Right lung (tissue), 5 donors: Measurements from ENCODE around the gene VSTM2B. TPM values are rescaled to one million over a fixed set of nuclear protein-coding genes. Genes with fewer than 3 reads are reported as not detected.
"Not testable (repeated sequence)": the region's sequence is repeated elsewhere in the genome, so short reads cannot be mapped to it uniquely, and the experiment has no call there.

Source experiments
- DNase-seq, 2 donors: peaks; one replicate each; pipeline ENCODE4 v3.0.0-alpha.2; 2013
- polyA plus RNA-seq, 5 donors: library from polyadenylated mRNA; unstranded; fragments of 120-200 nt; gene quantifications; one replicate each; pipeline versions ENCODE4 v1.2.1 to v1.2.3, GENCODE V29; 2013; ENCODE audit warnings: inconsistent platforms in 1 of 5, low replicate concordance in 1 of 5; ENCODE audit not compliant: insufficient read length in 5 of 5, insufficient read depth in 1 of 5

The VSTM2B gene
- polyA plus RNA-seq, 5 donors, result not detected

DNA sequence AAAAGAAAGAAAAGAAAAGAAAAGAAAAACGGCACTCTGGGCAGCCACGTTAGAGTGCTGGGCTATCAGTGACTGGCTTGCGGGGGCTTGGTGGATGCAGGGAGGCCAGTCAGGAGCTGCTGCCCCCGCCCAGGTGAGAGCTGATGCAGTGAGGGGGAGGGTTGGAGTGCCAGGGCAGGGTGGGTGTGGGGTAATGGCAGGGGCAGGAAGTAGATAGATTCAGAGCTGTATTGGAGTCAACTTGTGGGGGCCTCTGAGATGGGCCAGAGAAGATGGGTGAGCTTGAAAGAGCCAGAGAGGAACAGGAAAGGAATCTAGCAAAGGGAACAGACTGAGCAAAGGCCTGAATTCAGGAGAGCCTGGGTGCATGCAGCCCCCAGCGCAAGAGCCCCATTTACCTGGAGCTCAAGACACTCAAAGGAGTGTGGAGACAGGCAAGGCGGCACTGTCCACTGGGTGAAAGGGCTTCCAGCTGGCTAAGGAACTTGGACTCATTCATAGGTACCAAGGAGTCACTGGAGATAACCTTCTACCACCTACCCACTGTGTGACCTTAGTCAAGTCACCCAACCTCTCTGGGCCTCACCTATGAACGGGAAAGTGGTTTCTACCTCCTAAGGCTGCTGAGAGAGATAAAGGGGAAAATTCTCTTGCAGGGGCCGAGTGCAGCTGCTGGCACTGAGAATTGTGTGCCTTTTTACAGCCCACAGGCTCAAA, 20.2 kb downstream of the VSTM2B start:
- DNase-seq, result no peak

DNA sequence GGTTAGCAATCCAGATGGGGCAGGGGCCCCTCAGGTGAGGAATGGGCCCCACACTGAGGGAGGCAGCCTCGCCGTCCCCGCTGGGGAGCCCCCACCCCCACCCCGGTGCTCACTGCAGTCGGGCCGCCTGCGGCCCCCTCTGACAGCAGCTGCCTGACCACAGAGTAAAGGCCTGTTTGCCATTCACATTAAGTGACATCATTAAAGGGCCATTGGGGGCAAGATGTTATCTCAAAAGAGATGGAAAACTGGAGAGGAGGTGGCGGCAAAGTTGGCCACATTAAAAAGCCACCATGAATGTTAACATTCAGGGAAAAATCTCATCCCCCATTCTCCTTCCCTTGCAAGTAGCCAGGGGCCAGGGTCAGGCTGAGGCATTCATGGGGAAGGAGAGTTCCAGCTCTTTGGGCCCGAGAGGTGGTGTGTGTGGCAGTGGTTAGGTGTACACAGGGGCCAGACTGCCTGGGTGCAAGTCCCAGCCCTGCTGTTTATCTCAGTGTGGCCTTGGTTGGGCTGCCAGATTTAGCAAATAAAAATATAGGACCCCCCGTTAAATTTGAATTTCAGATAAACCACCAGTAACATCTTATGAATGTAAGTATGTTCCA, 20.9 kb downstream of the VSTM2B start:
- no peak for DNase-seq

DNA sequence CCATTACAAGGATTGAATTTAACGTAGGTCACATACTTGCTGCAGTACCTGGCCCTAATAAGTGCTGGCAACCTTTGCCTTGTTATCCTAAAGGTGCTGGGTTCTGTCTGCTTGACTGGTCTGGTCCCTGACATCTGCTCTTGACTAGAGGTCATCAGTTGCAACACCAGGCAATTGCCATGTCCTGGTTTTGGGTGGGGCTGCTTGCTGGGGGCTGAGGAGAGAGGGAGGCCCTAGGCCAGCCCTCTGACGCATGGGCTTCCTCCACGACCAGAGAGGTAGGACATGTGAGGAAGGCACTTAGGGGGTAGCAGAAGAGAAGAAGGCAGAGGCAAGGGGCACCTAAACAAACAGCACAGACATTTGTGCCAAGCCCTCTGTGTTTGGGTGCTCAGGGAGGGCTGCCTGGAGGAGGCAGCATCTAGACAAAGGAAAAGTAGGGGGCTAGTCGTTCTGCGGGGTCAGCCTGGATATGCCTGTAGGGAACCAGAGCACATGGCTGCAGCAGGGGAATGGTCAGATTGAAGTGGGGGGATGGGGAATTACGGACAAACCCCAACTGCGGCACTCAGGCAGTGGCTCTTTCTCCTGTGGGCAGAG, 21.7 kb downstream of the VSTM2B start:
- no peak for DNase-seq

GRCh38 chr19:29547981-29548380, 22.2 kb downstream of the VSTM2B start:
- no peak for DNase-seq

DNA sequence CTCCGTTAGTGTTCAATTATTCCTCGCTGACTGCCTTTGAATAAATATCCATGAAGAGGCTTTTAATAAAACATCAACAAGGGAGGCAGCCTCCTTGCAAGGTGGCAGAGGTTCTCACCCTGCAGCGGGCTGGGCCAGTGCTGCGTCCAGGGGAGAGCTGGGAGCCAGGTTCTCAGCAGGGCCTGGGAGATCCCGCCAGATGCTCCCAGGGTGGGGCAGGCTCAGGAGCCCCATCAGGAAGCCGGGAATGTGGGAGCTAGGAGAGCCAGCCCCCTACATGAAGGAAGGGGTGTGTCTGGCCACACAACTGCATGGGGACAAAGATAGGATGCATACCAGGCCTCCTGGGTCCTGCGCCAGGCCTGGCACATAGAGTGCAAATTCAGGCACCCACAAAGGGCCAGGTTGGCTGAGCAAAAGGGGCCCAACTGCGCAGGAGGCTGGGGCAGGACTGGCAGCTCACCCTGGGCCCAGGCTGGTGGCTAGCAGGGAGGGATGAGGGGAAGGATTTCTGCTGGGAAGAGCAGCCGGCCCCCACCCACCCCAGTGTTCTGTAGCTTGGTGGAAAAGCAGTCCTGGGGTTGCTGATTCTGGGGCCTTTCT, 22.8 kb downstream of the VSTM2B start:
- no peak for DNase-seq

DNA sequence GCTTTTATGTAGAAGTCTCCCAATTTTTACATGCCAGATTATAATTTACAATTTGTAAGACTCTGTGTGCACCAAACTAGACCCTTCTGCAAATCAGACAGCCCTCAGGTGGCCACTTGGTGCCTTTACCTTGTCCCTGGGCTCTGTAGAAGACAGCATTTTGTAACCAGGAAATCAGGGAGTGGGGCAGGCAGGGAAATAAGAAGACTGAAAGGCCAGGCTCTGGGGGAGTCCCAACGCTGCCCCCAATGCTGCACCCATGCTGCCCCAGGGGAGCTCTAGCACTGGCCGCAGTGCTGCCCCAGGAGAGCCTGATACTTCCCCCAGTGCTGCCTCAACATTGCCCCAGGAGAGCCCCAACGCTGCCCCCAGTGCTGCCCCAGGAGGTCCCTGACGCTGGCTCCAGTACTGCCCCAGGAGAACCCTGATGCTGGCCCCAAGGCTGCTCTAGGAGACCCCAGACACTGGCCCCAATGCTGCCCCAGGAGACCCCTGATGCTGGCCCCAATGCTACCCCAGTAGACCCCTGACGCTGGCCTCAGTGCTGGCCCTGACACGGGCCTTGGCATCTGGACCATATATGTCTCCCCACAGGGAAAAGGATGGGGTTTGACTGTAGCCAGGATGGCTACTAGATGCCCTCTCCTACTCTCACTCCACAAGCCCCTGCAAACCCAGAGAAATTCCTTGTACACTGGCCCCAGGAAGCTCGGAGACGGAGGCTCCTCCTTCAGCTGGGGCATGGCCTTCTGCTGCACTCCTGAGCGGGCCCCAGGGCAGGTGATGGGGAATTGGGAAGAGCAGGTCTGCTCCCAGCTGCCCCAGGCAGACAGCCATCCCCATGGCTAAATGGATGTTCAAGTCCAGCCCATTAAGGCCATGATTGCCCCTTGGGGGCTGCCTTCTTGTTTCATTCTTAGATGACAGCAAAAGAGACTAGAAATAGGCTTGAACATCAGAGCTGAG, 23.6 kb downstream of the VSTM2B start:
- no peak for DNase-seq

DNA sequence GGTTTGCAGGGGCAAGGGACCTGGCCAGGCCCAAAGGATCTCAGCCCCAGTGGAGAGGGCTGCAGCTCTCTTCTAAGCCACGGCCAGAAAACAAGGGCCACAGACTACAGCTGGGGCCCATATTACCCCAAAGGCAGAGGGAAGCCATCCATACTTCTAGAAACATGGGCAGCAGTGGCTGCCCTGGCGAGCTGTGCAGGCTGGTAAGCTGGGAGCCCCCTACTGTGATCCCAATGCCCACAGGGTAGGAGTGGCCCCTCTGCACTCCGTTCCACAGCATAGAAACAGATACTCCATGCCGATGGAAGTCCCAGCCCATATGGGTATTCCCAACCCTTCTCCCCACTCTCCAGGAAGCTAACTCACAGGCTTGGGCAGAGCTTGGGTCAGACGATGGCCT, 25.1 kb downstream of the VSTM2B start:
- no peak for DNase-seq

- DNase-seq, result no peak
These were observed 26.0 kb downstream of the VSTM2B start for GRCh38 chr19:29551774-29552173.

- no peak for DNase-seq
These were observed 26.9 kb downstream of the VSTM2B start for GRCh38 chr19:29552454-29553280.

GRCh38 chr19:29554149-29554548, 28.4 kb downstream of the VSTM2B start:
- DNase-seq, result no peak

- DNase-seq, result not testable (repeated sequence)
These were observed 33.3 kb downstream of the VSTM2B start for GRCh38 chr19:29559110-29559509.

- DNase-seq, result no peak
These were observed 33.9 kb downstream of the VSTM2B start for GRCh38 chr19:29559743-29560142.

GRCh38 chr19:29560313-29561075, 34.7 kb downstream of the VSTM2B start:
- DNase-seq, result no peak

- no peak for DNase-seq
These were observed 35.8 kb downstream of the VSTM2B start for GRCh38 chr19:29561601-29562000.

DNA sequence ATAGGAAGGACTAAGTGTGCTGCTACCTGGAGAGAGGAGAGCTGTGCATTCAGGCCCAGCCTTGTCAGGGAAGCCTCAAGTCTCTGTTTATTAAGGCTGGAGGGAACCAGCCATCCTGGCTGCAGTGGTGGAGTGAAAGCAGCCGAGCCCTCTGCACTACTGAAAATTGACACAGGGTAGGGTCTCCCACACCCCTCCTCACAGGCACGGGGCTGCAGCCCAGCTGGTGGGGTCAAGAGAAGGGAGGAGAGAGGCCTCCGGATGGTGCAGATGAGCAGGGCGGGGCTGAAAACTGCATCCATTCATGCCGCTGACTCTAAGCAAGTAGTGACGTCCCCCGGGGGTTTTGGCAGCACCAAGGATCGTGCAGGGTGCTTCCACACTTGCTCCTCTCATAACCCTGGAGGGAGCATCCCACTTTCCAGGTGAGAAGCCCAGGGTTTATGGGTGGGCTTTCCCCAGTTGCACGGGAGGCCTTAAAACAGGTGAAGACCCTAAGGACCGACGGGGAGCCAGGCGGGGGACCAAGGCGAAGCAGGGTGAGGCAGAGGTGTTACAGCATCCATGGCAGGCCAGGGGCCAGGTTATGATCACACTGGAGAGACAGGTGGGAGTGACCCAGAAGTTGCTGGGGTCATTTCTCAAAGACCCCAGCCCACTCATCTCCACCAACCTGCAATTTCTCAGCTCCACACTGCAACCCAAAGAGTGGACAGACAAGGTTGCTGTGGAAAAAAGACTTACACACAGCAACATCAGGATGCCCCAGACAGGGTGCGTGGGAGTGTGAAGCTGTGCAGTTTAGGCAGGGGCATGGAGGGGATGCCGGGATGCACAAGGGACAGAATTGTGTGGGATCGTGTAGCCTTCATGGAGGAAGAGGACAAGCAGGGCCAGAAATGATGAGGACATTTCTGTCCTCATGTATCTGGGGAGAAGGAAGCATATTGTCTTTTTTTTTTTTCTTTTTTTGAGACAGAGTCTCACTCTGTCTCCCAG, 36.8 kb downstream of the VSTM2B start:
- DNase-seq, result no peak

DNA sequence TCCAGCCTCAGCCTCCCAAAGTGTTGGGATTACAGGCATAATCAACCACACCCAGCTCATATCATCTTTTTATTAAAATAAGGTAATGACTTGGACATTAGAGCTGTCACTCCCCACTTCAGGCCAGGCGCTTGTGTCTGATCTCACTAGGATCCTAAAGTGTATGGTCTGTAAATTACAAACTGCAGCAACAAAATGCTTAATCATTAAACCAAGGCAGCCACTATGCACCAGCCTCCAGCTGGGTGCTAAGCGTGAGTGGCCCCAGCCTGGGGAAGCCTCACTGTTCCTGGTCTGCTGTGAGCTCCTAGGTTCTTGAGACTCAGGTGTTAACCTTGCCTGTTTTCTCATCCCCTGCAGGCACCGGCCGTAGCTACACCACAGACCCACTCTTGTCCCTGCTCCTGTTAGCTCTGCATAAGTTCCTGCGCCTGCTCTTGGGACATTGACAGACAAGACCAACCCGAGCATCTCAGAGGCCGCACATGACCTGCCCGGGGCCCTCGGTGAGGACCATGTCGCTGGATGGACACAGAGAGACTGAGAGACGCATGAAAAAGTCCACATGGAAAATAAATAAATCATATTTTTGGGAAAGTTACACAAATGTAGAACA, 37.8 kb downstream of the VSTM2B start:
- DNase-seq, result no peak

DNA sequence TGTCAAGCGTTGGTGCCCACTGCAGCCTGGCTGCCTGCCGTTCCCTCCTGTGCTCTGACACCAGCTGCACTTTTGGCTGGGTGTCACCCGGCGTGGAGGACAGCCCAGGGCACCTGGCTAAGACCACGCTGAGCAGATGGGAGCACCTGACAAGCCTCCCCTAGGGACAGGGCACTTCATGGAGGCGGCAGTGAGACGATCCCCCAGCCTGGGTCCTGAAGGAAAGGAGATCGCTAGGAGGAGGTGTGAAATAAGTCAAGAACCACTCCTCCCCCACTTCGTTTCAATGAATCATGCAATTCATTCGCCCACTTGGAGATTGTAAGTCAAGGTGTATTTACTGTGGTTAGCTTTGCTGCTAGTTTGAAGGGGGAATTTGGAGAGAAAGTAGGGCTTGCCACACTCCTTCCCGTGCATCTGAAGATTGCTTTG, 38.8 kb downstream of the VSTM2B start:
- DNase-seq, result no peak

- DNase-seq, result no peak
These were observed 39.4 kb downstream of the VSTM2B start for GRCh38 chr19:29565171-29565570.
